ENCODE measurements around the gene TRRAP. TPM values are rescaled to one million over a fixed set of nuclear protein-coding genes. Genes with fewer than 3 reads are reported as not detected.

The TRRAP gene
- polyA plus RNA-seq, 1 donor from 2014 or later = 12.9 TPM

DNA sequence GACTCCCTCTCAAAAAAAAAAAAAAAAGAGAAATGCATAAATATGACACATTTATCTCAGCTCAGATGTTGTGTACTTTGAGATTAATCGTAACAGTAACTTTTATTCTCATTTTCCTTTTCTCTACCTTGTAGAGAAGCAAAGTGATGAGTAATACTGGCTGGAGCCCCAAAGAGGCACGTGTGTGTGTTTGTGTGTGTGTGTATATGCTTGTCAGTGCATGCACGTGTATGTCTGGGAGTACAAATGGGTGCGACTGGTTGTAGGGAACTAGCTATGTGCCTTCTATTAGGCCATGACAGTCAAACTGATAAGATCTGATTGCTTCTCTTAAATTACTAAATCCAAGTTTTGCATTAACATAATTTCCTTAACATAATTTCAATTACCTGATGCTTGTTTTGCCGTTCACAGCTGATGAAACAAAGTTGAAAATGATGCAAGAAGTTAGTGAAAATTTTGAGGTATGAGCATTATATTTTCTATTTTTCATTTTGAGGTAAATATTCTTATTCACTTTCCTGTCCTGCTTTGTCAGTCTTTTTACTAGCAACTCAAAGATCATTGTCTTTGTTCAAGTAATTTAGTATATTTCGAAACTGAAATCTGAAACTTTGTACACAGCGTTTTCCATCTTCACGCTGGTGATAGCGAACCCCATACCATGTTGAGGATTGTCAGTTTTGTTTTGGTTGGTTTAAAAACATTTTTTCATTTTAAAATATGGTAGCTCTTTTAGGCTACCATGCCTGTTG lies 3.4 kb downstream of the TRRAP start:
- H3K4me2 ChIP-seq (ENCODE audit: low read length) = no peak overlapping the region
- H3K27ac ChIP-seq (ENCODE audit: low read length) = no peak overlapping the region
- TF ChIP-seq MXI1 (conservative IDR thresholded peaks at IDR 0.05; ENCODE audit: poor library complexity, severe bottlenecking) (no peak), EP300 (conservative IDR thresholded peaks at IDR 0.05; ENCODE audit: poor library complexity, severe bottlenecking) (no peak), POLR2AphosphoS5 (IDR thresholded peaks at IDR 0.05) (no peak), RAD21 (conservative IDR thresholded peaks at IDR 0.05) (no peak), EZH2 (IDR thresholded peaks at IDR 0.05; ENCODE audit: borderline replicate concordance, insufficient read depth, low read length, poor library complexity, severe bottlenecking) (no peak), SMC3 (conservative IDR thresholded peaks at IDR 0.05; ENCODE audit: poor library complexity) (no peak), TAF1 (IDR thresholded peaks at IDR 0.05; ENCODE audit: low read depth) (no peak)
- TF ChIP-seq, protein P1, sequence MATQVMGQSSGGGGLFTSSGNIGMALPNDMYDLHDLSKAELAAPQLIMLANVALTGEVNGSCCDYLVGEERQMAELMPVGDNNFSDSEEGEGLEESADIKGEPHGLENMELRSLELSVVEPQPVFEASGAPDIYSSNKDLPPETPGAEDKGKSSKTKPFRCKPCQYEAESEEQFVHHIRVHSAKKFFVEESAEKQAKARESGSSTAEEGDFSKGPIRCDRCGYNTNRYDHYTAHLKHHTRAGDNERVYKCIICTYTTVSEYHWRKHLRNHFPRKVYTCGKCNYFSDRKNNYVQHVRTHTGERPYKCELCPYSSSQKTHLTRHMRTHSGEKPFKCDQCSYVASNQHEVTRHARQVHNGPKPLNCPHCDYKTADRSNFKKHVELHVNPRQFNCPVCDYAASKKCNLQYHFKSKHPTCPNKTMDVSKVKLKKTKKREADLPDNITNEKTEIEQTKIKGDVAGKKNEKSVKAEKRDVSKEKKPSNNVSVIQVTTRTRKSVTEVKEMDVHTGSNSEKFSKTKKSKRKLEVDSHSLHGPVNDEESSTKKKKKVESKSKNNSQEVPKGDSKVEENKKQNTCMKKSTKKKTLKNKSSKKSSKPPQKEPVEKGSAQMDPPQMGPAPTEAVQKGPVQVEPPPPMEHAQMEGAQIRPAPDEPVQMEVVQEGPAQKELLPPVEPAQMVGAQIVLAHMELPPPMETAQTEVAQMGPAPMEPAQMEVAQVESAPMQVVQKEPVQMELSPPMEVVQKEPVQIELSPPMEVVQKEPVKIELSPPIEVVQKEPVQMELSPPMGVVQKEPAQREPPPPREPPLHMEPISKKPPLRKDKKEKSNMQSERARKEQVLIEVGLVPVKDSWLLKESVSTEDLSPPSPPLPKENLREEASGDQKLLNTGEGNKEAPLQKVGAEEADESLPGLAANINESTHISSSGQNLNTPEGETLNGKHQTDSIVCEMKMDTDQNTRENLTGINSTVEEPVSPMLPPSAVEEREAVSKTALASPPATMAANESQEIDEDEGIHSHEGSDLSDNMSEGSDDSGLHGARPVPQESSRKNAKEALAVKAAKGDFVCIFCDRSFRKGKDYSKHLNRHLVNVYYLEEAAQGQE (IDR thresholded peaks at IDR 0.05; ENCODE audit: borderline replicate concordance) = no peak
- TF ChIP-seq, protein P2, sequence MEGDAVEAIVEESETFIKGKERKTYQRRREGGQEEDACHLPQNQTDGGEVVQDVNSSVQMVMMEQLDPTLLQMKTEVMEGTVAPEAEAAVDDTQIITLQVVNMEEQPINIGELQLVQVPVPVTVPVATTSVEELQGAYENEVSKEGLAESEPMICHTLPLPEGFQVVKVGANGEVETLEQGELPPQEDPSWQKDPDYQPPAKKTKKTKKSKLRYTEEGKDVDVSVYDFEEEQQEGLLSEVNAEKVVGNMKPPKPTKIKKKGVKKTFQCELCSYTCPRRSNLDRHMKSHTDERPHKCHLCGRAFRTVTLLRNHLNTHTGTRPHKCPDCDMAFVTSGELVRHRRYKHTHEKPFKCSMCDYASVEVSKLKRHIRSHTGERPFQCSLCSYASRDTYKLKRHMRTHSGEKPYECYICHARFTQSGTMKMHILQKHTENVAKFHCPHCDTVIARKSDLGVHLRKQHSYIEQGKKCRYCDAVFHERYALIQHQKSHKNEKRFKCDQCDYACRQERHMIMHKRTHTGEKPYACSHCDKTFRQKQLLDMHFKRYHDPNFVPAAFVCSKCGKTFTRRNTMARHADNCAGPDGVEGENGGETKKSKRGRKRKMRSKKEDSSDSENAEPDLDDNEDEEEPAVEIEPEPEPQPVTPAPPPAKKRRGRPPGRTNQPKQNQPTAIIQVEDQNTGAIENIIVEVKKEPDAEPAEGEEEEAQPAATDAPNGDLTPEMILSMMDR (IDR thresholded peaks at IDR 0.05; ENCODE audit: poor library complexity, severe bottlenecking) = no peak
- H3K9me3 ChIP-seq (ENCODE audit: low read length) = no peaks in the 10 kb centered on the region
- no peak overlapping the region for H2AFZ ChIP-seq (ENCODE audit: low read depth, low read length)
- H3F3A ChIP-seq (ENCODE audit: insufficient read depth, low read length, poor library complexity, severe bottlenecking) = no peaks in the 10 kb centered on the region
- H3K36me3 ChIP-seq (ENCODE audit: insufficient read depth, low read length) = no peaks in the 10 kb centered on the region
- H3K27me3 ChIP-seq (ENCODE audit: insufficient read depth, low read depth, low read length) = no peaks in the 10 kb centered on the region
- H3K4me3 ChIP-seq (ENCODE audit: low read length) = no peak overlapping the region
- H3K9ac ChIP-seq (ENCODE audit: low read length) = no peak overlapping the region
- no peaks in the 10 kb centered on the region for H4K20me1 ChIP-seq (ENCODE audit: insufficient read depth)
- peaks cover 32% of the 10 kb centered on the region for H3K79me2 ChIP-seq (replicated peaks; ENCODE audit: insufficient read depth, low read length)
- H3K9me2 ChIP-seq (ENCODE audit: insufficient read depth, low read length) = no peaks in the 10 kb centered on the region

DNA sequence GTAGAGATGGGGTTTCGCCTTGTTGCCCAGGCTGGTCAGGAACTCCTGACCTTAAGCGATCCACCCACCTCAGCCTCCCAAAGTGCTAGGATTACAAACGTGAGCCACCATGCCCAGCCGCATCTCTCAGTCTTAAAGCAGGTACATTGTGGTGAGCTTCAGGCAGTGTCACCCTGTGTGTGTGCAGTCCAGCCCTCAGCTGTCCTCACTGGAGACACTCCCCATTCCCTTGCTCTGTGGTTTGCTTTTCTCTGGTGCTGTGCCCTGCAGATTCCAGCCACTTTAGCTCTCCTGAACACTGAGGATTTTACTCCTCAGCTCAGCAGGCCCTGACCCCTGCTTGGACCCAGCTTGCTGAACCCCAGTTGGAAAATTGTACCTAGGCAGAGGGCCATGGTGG lies 6.1 kb downstream of the TRRAP start:
- Histone ChIP-seq H3K4me3 (ENCODE audit: low read length) (no peak overlapping the region), H4K20me1 (ENCODE audit: insufficient read depth) (no peaks in the 10 kb centered on the region), H3K9me2 (ENCODE audit: insufficient read depth, low read length) (no peaks in the 10 kb centered on the region), H3F3A (ENCODE audit: insufficient read depth, low read length, poor library complexity, severe bottlenecking) (no peaks in the 10 kb centered on the region), H3K4me2 (ENCODE audit: low read length) (no peak overlapping the region), H3K9me3 (ENCODE audit: low read length) (no peaks in the 10 kb centered on the region), H3K27ac (ENCODE audit: low read length) (no peak overlapping the region), H2AFZ (ENCODE audit: low read depth, low read length) (no peak overlapping the region), H3K79me2 (replicated peaks; ENCODE audit: insufficient read depth, low read length) (peaks cover 22% of the 10 kb centered on the region), H3K36me3 (ENCODE audit: insufficient read depth, low read length) (no peaks in the 10 kb centered on the region), H3K9ac (ENCODE audit: low read length) (no peak overlapping the region), H3K27me3 (ENCODE audit: insufficient read depth, low read depth, low read length) (no peaks in the 10 kb centered on the region)
- TF ChIP-seq SMC3 (conservative IDR thresholded peaks at IDR 0.05; ENCODE audit: poor library complexity) (no peak), TAF1 (IDR thresholded peaks at IDR 0.05; ENCODE audit: low read depth) (no peak), EP300 (conservative IDR thresholded peaks at IDR 0.05; ENCODE audit: poor library complexity, severe bottlenecking) (no peak), POLR2AphosphoS5 (IDR thresholded peaks at IDR 0.05) (no peak), MXI1 (conservative IDR thresholded peaks at IDR 0.05; ENCODE audit: poor library complexity, severe bottlenecking) (no peak), RAD21 (conservative IDR thresholded peaks at IDR 0.05) (no peak)
- TF ChIP-seq, protein P2 (IDR thresholded peaks at IDR 0.05; ENCODE audit: poor library complexity, severe bottlenecking) = no peak
- TF ChIP-seq, protein P1 (IDR thresholded peaks at IDR 0.05; ENCODE audit: borderline replicate concordance) = no peak

Measured in neural cell (in vitro differentiated cells).